NCI-H2081 (cell line): ENCODE results near the gene CYP2D6.

ENCODE experiments used
- DNase-seq, 2 experiments: peaks; one replicate each; lab custom pipeline; 2025; lab: John Stamatoyannopoulos, UW

Gene CYP2D6

DNA sequence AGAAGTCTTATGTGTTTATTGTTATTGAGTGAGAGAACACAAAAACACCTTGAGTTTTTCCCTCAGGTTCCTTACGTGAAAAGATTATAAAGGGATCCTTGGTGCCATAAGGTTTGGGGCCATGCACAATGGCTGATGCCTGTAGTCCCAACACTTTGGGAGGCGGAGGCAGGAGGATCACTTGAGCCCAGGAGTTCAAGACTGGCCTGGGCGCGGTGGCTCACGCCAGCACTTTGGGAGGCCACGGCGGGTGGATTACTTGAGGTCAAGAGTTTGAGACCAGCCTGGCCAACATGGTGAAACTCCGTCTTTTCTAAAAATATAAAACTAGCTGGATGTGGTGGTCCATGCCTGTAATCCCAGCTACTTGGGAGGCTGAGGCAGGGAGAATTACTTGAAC is 45.7 kb downstream of the CYP2D6 start:
- DNase-seq: no peak

DNA sequence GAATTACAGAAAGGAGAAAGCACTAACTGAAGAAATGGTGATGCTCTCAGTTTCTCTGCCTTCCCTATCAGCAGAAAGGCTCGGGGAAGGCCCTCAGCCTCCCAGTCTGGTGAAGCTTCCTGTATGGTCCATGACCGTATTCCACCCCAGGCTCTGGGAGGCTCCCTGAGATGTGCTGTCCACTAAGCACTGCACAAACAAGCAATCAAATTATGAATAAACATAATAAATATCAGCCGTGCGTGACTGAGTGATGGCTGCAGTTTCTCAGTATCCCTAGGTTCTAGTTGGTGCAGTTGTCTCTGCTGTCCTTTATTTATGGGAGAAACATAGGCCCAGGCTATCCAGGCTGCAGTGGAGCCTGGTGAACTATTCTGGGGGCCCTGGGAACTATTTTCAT is 47.5 kb downstream of the CYP2D6 start:
- DNase-seq: no peak

DNA sequence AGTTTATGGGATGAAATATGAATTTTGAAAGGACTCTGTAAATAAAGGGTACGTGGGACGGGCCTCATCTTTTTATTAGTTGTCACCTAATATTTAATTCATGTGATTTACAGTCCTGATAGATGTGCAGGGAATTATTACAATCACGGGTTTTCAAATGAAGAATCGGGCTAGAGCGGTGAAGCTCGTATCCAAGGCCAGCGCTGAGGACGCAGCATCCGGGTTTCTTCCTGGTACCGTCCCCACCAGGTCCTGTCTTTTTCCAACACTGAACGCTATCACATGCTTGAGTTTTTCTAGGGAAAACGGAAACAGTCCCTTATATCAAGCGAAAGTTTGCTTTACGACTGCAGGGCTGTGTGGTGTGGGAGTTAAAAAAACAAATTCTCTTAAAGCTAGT is 50.3 kb downstream of the CYP2D6 start:
- peak in 1 of 2 experiments; percentile 37 for DNase-seq

DNA sequence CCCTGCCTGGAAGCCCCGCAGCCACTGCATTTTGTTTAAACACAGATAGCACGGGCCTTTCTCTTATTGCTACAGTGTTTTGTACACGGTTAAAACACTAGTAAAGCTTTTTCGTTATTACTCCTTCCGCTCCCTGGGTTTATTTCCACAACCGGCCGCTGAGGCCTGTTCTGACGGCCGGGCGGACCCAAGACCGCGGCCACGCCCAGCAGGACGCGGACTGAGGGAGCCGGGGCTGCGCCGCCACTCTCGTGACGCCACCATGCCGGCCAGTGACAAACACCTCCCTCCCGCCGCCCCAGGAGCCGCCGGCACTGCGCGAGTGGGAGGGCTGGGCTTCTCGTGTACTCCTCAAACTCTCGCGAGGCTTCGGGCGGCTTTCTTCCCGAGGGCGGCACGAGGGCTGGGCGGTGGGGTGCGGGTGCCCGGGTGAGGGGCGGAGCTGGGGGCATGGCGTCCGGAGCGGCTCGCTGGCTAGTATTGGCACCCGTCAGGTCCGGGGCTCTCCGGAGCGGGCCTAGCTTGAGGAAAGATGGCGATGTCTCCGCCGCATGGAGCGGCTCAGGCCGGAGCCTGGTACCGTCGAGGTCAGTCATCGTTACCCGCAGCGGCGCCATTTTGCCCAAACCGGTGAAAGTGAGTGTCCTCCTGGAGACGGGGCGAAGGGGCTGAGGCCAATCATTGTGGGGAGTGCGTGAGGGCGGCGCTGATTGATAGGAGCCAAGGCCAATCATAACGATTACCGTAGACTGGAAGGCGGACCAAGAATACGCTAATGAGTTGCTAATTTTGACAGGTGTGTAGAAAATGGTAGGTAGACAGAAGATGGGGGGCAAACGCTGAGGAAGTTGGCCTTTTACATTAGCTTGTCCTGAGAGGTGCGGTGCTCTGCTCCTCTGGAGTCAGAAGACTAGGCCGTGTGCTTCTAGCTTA is 51.0 kb downstream of the CYP2D6 start, which contains the start of gene SMDT1:
Gene SMDT1 (plus strand): TSS at position 382 of the 933 bp plus-strand sequence. CDS start 69 bp downstream, at position 451.
- peak; percentile 95 for DNase-seq

DNA sequence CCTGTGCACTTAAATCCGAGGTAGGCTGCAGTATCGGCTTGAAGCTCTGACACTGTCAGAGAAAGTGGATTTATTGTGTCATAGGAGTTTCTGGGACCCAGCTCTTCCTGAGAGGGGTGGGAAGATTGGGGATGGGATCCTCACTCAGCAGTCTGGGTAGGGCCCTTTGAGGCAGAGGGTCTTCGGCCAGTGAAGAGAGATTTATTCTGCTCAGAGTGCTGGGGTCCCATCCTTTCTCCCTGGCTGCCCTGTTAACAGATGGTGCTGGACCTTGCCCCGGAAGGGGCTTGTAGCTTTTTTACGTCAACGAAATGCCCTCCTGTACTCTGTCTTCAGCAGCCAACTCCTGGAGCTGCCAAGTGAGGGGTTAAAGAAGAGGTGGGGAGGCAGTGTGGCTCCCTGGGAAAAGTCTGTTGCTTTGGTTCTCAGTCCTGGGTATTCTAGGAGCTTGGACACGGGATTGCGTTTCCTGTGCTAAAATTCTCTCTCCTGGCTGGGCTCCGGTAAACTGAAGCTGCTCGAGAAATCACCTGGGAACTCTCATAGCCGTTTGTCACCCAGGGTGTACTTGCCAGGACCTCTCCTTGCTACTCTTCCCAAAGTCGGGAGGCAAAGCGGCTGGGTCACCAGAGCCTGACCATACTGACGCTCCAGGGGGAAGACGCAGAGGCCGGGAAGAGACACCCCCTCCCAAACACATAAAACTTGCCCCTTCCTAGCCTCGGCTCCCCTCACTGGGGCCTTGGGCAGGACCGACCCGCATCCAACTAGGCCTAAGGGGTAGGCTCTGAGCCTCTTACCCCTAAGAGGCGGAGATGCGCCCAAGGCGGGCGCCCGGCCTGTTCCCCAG is 51.9 kb downstream of the CYP2D6 start:
- no peak for DNase-seq

DNA sequence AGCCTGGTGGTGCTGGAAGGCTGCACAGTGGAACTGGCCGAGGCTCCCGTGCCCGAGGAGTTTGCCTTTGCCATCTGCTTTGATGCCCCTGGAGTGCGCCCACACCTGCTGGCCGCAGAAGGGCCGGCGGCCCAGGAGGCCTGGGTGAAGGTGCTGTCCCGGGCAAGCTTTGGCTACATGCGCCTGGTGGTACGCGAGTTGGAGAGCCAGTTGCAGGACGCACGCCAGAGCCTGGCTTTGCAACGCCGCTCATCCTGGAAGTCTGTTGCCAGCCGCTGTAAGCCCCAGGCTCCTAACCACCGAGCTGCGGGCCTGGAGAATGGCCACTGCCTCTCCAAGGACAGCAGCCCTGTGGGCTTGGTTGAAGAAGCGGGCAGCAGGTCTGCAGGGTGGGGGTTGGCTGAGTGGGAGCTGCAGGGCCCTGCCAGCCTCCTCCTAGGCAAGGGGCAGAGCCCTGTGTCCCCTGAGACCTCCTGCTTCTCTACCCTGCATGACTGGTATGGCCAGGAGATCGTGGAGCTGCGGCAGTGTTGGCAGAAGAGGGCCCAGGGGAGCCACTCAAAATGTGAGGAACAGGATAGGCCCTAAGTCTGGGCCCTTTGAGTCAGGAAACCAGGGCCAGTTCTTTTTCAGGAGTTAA is 53.0 kb downstream of the CYP2D6 start:
- DNase-seq: no peak

DNA sequence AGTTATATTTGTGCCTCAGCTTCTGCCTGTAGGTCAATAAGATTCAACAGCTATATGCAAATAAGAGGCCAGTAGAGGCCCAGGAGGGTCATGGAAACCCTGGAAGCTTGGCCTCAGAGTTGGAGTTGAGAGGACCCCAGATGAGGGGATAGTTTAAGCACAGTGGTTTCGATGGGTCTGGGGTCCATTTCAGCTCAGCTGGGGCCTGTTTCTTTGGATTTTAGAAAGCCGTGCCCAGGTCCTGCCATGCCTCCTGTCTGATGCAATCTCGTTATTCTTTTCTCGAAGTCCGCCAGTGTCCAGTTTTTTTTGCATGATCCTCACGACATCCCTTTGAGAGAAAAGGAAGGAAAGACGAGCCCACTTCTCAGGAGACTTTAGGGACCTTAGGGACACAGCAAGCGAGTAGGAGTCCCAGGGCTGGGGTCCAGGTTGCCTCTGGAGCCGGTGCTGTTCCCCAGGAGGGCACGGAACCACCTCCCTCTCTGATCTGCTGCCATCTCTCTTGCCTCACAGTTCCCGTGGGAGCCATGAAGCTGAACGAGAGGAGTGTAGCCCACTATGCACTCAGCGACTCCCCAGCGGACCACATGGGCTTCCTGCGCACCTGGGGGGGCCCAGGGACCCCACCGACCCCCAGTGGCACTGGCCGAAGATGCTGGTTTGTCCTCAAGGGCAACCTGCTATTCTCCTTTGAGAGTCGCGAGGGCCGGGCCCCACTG is 53.7 kb downstream of the CYP2D6 start:
- DNase-seq: no peak
